GM19467 (cell line): ENCODE measurements around the gene FTO.

Source experiments
- ATAC-seq: cut with Tn5 transposase; IDR thresholded peaks from one replicate; pipeline ENCODE4 v1.9.1; 2021; ENCODE audit warnings: mild to moderate bottlenecking, moderate library complexity; ENCODE audit not compliant: unreplicated experiment

Gene FTO

GRCh38 chr16:53922807-53923571, 219.0 kb downstream of the FTO start:
- ATAC-seq, result no peak

GRCh38 chr16:53924331-53925106, 220.6 kb downstream of the FTO start:
- no peak for ATAC-seq

GRCh38 chr16:53925107-53925410, 221.1 kb downstream of the FTO start:
- no peak for ATAC-seq

GRCh38 chr16:53925526-53925925, 221.6 kb downstream of the FTO start:
- ATAC-seq, result no peak

DNA sequence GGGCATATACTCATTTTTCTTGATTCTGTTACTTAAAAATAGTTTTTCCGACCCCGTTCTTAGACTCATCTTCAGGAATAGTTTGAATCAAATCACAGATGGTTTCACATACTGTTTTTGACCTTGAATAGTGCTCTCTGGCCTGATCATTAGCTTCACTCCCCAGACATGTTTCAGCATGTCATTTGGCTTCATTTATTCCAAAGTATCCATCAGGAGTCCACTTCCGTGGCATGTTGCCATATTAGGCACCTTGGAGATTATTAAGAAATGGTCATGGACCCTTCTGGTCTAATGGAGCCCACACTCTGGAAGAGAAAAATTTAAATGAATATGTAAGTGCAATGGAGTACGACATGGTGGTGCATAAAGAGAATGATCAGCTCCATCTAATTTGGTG, 222.3 kb downstream of the FTO start:
- no peak for ATAC-seq

DNA sequence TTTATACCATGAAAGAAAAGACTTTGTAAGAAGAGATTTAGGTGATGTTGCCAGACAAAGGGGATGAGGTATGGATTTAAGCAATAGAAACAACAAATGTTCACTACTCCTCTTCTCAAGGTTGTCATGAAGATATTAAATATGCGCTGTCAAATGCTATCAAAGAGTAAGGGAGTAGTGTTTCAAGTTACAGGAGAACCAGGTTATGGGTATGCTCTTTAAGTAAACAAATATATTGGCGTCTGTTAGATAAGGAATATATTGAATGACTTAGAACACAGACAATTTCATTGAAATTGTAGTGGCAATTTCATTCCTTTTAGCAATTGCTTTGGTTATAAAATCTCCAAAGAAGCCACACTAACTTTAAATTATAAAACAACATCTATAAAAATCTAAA, 229.0 kb downstream of the FTO start:
- no peak for ATAC-seq

- no peak for ATAC-seq
Measured at GRCh38 chr16:53933407-53933806, 229.5 kb downstream of the FTO start.

- ATAC-seq, result no peak
Measured at GRCh38 chr16:53936052-53936451, 232.1 kb downstream of the FTO start.

GRCh38 chr16:53936529-53936928, 232.6 kb downstream of the FTO start:
- ATAC-seq, result no peak

DNA sequence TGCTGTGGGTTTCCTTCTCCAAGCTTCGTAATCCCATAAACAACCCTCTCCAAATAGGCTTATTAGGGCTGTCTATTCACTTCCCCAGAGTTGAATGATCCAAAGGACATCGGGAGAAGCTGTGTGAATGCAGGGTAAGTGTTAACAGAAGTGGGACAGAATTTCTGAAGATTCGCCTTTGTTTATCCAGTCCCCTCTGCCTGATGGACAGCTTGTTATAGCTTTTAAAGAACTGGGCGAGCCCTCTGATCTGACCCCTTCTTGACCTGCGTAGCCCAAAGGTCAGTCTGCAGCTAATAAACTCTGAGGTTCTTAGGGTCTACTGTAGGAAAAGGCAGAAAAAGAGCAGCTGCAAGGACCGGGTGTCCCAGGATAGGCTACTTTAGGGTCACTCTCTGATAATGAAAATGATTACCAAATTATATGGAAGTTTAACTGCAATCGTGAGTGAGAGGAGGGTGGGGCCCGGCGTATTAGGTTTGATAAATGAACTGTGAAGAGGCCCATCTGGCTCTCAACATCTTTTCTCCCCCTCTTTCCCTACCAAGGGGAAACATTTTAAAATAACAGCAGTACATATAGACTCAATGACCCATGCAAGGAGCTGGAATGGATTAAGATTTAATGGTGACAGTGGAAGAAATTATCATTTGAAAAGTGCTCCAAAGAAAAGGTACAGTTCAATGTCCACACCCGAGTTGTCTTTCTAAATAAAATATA, 233.4 kb downstream of the FTO start:
- ATAC-seq, result no peak

DNA sequence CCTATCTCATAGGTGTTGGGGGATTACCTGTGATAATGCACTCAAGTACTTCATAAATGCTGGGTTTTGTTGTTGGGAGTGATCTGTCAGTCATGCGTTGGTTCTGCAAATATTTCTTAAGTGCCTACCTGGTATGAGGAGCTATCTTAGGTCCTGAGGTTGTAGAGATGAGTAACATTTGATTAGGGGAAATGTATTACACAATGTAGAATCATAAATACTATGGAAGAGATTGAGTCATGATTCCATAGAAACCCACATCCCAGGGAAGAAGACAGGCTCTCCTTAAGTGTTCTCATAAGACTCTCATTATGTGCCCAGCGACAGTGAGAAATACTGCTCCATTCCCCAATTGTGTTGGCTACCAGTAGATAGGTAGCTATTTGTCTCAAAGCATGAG, 240.1 kb downstream of the FTO start:
- no peak for ATAC-seq

DNA sequence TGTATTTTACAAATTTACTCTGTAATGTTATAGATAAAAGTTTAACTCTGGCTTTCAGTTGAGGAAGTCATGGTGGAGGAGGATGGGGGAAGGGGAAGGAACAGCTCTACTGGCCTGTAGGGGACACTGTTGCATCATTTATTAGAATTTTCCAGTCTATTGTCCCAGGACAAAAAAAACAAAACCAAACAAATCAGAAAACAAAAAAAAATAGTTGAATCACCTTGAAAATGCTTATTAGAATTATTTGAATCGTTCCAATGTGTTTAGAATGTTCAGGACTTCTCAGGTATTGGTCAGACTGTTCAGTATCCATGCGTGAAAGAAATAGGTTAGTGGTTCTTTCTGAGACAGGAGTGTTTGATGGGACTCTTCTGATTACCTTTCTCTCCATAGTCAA, 242.0 kb downstream of the FTO start:
- ATAC-seq, result no peak

DNA sequence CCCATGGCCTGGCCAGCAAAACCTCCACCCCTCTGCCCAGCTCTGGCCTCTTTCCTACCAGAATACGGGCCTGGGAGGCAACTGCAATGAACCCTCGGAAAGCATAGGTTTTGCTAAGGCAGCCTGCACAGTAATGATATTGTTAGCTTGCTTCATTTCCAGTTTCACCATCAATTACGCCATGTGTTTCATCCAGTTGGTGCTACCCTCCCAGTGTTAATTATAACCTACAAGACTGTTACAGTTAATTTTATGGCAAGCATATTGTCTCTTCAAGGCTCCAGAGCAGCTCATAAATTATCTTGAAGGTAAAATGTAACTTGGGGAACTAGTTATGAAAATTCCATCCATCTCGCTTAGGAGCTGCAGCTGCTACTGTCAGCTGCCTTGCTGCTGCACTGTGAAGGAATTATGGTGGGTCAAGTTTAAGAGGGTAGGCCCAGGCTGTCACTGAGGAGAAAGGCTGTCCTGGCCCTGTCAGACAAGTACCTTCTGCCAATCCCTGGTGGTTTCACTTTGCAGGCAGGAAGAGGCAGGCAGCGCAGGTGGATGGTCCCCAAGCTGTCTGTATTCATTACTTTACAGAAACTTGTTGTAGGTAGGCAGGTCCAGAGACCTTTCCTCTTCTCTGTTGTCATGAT, 242.9 kb downstream of the FTO start:
- no peak for ATAC-seq

DNA sequence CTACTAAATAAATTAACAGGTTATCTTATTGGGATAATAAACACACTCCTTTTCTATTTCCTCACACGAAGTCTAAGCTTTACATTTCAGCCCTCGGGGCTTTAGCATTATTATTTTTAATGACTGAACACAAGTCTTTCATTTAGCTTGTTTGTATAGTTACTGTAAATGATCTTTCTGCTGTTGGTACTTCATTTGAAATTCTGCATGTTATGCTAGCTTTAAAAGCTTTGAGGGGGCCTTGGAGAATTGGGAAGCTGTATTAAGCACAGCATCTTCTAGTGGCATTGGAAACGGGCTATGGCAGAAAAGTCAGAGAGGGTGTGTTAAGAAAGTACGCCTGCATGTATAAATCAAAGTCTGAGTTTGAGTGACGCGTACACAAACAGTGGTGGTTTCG, 243.7 kb downstream of the FTO start:
- ATAC-seq, result no peak

- no peak for ATAC-seq
Measured at GRCh38 chr16:53948326-53948725, 244.4 kb downstream of the FTO start.

- no peak for ATAC-seq
Measured at GRCh38 chr16:53948734-53949430, 244.9 kb downstream of the FTO start.

- ATAC-seq, result no peak
Measured at GRCh38 chr16:53949715-53950410, 245.9 kb downstream of the FTO start.

GRCh38 chr16:53950677-53951076, 246.7 kb downstream of the FTO start:
- ATAC-seq, result no peak

DNA sequence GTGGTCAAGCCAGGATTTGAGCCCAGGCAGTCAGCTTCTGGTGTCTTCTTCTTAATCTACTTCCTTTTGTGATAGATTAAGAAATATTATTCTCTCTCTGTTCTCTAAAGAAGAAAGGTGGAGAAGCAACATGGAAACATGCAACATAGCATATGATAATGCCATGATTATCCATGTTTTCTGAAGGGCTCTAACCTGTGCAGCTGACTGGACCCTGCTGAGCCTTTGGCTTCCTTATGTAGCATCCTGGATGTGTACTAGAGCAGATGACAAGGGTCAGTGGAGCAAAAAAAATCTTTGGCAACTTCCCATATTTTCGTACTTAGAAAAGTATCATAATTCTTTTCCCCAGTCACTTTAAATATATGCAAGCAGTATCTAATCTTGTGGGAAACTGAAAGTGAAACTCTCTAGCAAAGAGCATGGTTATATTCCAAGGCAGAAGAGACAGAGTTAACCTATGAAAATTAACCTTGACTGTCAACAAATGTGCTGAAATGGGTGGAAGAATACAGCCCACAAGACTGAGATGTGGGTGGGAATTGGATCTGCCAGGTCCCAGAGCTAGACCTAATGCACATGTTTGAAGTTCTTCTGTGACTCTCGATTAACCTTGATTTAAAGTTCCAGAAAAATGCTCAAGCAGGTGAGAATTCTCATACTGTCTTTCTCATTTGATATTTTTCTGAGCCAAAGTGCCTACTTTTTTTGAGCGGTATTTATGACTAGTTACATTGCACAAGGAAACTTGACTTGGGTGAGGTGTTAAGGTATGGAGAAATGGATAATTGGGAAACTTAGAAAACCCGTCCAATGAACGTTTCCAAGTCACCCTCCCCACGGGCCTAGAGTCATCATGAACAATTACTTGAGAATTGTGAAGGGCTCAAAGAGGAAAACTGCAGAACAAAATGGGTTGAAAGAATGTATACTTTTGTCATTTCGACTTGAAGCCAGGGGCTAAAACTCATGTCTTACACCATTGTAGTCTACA, 248.6 kb downstream of the FTO start:
- ATAC-seq, result peak; percentile 49
